Fibroblast of lung (primary cell): ENCODE data around the gene CPNE4. TPM values are rescaled to one million over a fixed set of nuclear protein-coding genes. Genes with fewer than 3 reads are reported as not detected.
A peak's percentile ranks its signal among the peaks of the same experiment; 100 is the strongest.

Experiments
- DNase-seq, 2 donors: peaks; one replicate each; pipeline versions ENCODE4 v3.0.0 to v3.0.0-alpha.2; 2010; ENCODE audit warnings: low read depth in 2 of 2
- H2AFZ ChIP-seq: 2 replicates; pipeline ENCODE4 v1.5.1; 2012; ENCODE audit warnings: low read length, control low read depth, inconsistent platforms
- H3K27ac ChIP-seq: 2 replicates; pipeline ENCODE4 v1.5.1; 2011; ENCODE audit warnings: low read length, control low read depth; ENCODE audit not compliant: insufficient read depth
- H3K27me3 ChIP-seq: 2 replicates; pipeline ENCODE4 v1.5.1; 2011; ENCODE audit warnings: mild to moderate bottlenecking, low read length; ENCODE audit not compliant: control insufficient read depth, insufficient read depth
- H3K36me3 ChIP-seq: 2 replicates; pipeline ENCODE4 v1.5.1; 2011; ENCODE audit warnings: low read length; ENCODE audit not compliant: control insufficient read depth, insufficient read depth
- H3K4me1 ChIP-seq: 2 replicates; pipeline ENCODE4 v1.5.1; 2011; ENCODE audit warnings: low read length; ENCODE audit not compliant: control insufficient read depth, insufficient read depth; ENCODE audit errors: extremely low read depth
- H3K4me2 ChIP-seq: 2 replicates; pipeline ENCODE4 v1.5.1; 2011; ENCODE audit warnings: low read length, control low read depth; ENCODE audit not compliant: insufficient read depth; ENCODE audit errors: extremely low read depth
- H3K4me3 ChIP-seq, 4 experiments: fragments of 200-600 bp in 1 of 4; sonication (generic) in 1 of 4; replicated peaks in 1 of 4; 2 replicates each; pipeline ENCODE4 v1.5.1; 2011 to 2016; ENCODE audit warnings: low read length in 4 of 4, low read depth in 3 of 4, mild to moderate bottlenecking in 3 of 4, control low read depth in 2 of 4, inconsistent platforms in 1 of 4, mixed read lengths in 1 of 4; ENCODE audit not compliant: insufficient read depth in 1 of 4; ENCODE audit errors: control extremely low read depth in 1 of 4
- H3K79me2 ChIP-seq: 2 replicates; pipeline ENCODE4 v1.5.1; 2012; ENCODE audit warnings: mild to moderate bottlenecking, low read length, inconsistent platforms; ENCODE audit not compliant: control insufficient read depth, insufficient read depth
- H3K9ac ChIP-seq: 2 replicates; pipeline ENCODE4 v1.5.1; 2011; ENCODE audit warnings: mild to moderate bottlenecking, low read length, control low read depth; ENCODE audit not compliant: insufficient read depth
- H3K9me3 ChIP-seq: 2 replicates; pipeline ENCODE4 v1.5.1; 2012; ENCODE audit warnings: low read depth, low read length; ENCODE audit not compliant: control insufficient read depth, insufficient read depth
- H4K20me1 ChIP-seq: 2 replicates; pipeline ENCODE4 v1.5.1; 2011; ENCODE audit warnings: low read length; ENCODE audit not compliant: control insufficient read depth, insufficient read depth; ENCODE audit errors: extremely low read depth
- EZH2 ChIP-seq: IDR thresholded peaks from 2 replicates; pipeline ENCODE4 v1.5.1; 2012; ENCODE audit warnings: low read length, control low read depth, mild to moderate bottlenecking; ENCODE audit errors: missing control alignments
- polyA plus RNA-seq, 2 donors: library from polyadenylated mRNA; depleted of rRNA in 1 of 2; stranded (reverse) in 1 of 2; unstranded in 1 of 2; fragments of >200 nt; gene quantifications; 2 replicates each; pipeline ENCODE4 v1.2.1, GENCODE V29; 2011 to 2012; ENCODE audit warnings: missing spikeins in 1 of 2
- total RNA-seq: library from RNA; depleted of rRNA; stranded (reverse); fragments of >200 nt; gene quantifications from 2 replicates; pipeline ENCODE4 v1.2.1, GENCODE V29; 2014
- TF ChIP-seq, protein P1 (sequence below), 2 donors: IDR thresholded peaks in 1 of 2; conservative IDR thresholded peaks in 1 of 2; 1 replicate in 1 of 2; 2 replicates in 1 of 2; pipeline ENCODE4 v1.5.1; 2011 to 2012; ENCODE audit warnings: low read length in 2 of 2, control low read depth in 1 of 2, inconsistent platforms in 1 of 2, low read depth in 1 of 2, mild to moderate bottlenecking in 1 of 2

Gene CPNE4
- total and polyA plus RNA-seq, 2 donors (not counting 1 experiment from before 2014, with no cell fraction given) = 0.17 TPM; not detected in 1

DNA sequence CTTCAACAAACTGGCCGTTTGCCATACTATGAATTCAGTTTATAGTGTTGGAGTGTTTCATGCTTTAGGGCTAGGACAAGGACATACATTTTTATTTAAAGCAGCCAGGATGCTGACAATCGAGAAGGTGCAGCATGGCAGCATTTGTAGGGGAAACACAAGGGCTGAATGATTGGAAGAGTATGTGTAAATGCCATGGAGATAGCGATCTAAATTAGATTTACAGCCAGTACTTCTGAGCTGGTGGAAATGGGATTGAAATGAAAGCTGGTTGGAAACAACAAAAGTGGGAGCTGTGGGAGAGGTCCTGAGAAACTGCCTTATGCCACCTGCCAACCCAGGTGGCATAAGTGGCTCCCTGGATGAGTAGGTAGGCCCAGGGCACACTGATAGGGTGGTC is 322.2 kb downstream of the CPNE4 start:
- no peak for DNase-seq
- no peak overlapping the region for H3K27ac ChIP-seq
- H3K4me3 ChIP-seq = no peak overlapping the region
- no peak for TF ChIP-seq EZH2
- TF ChIP-seq, protein P1, sequence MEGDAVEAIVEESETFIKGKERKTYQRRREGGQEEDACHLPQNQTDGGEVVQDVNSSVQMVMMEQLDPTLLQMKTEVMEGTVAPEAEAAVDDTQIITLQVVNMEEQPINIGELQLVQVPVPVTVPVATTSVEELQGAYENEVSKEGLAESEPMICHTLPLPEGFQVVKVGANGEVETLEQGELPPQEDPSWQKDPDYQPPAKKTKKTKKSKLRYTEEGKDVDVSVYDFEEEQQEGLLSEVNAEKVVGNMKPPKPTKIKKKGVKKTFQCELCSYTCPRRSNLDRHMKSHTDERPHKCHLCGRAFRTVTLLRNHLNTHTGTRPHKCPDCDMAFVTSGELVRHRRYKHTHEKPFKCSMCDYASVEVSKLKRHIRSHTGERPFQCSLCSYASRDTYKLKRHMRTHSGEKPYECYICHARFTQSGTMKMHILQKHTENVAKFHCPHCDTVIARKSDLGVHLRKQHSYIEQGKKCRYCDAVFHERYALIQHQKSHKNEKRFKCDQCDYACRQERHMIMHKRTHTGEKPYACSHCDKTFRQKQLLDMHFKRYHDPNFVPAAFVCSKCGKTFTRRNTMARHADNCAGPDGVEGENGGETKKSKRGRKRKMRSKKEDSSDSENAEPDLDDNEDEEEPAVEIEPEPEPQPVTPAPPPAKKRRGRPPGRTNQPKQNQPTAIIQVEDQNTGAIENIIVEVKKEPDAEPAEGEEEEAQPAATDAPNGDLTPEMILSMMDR (conservative IDR thresholded peaks at IDR 0.05 in 1 of 2, IDR thresholded peaks at IDR 0.05 in 1 of 2; ENCODE audit: low read depth in 1 of 2, low read length in 2 of 2) = no peak
- no peak overlapping the region for H3K4me2 ChIP-seq
- no peak overlapping the region for H2AFZ ChIP-seq
- H3K9me3 ChIP-seq = no peaks in the 10 kb centered on the region
- no peaks in the 10 kb centered on the region for H3K4me1 ChIP-seq
- no peaks in the 10 kb centered on the region for H3K27me3 ChIP-seq
- no peaks in the 10 kb centered on the region for H3K36me3 ChIP-seq
- H3K79me2 ChIP-seq = no peaks in the 10 kb centered on the region
- no peak overlapping the region for H3K9ac ChIP-seq
- no peaks in the 10 kb centered on the region for H4K20me1 ChIP-seq

- Histone ChIP-seq H3K27ac (no peak overlapping the region), H3K9ac (no peak overlapping the region), H3K4me2 (no peak overlapping the region), H3K36me3 (no peaks in the 10 kb centered on the region), H3K27me3 (no peaks in the 10 kb centered on the region), H2AFZ (no peak overlapping the region), H4K20me1 (no peaks in the 10 kb centered on the region), H3K9me3 (no peaks in the 10 kb centered on the region), H3K4me3 (no peak overlapping the region), H3K4me1 (no peaks in the 10 kb centered on the region), H3K79me2 (no peaks in the 10 kb centered on the region)
- DNase-seq = no peak
- TF ChIP-seq, protein P1 (conservative IDR thresholded peaks at IDR 0.05 in 1 of 2, IDR thresholded peaks at IDR 0.05 in 1 of 2; ENCODE audit: low read depth in 1 of 2, low read length in 2 of 2) = no peak
- no peak for TF ChIP-seq EZH2
Measured at GRCh38 chr3:131711114-131711768, 323.6 kb downstream of the CPNE4 start.

GRCh38 chr3:131708241-131708640 is 326.6 kb downstream of the CPNE4 start:
- H2AFZ ChIP-seq = no peak overlapping the region
- no peaks in the 10 kb centered on the region for H3K4me1 ChIP-seq
- no peak overlapping the region for H3K4me2 ChIP-seq
- no peaks in the 10 kb centered on the region for H3K36me3 ChIP-seq
- no peak overlapping the region for H3K4me3 ChIP-seq
- H4K20me1 ChIP-seq = no peaks in the 10 kb centered on the region
- H3K9ac ChIP-seq = no peak overlapping the region
- TF ChIP-seq, protein P1 (conservative IDR thresholded peaks at IDR 0.05 in 1 of 2, IDR thresholded peaks at IDR 0.05 in 1 of 2; ENCODE audit: low read depth in 1 of 2, low read length in 2 of 2) = no peak
- TF ChIP-seq EZH2 = no peak
- no peaks in the 10 kb centered on the region for H3K79me2 ChIP-seq
- no peaks in the 10 kb centered on the region for H3K9me3 ChIP-seq
- no peak overlapping the region for H3K27ac ChIP-seq
- H3K27me3 ChIP-seq = no peaks in the 10 kb centered on the region
- peak in 1 of 2 donors; percentile 66 for DNase-seq
